ENCODE results near the gene NIPBL. TPM values are rescaled to one million over a fixed set of nuclear protein-coding genes. Genes with fewer than 3 reads are reported as not detected.

Gene NIPBL
- total and polyA plus RNA-seq, 10 of the 15 experiments (the other 5 are each of a cell fraction or from before 2014, with no cell fraction given), result 10.4 to 50.4 (median 20.2) TPM

GRCh38 chr5:36978196-36978595 lies 101.6 kb downstream of the NIPBL start:
- intact Hi-C loops (cut with micrococcal nuclease; ENCODE audit: unreplicated experiment), result no loop called here
- H3K79me2 ChIP-seq (ENCODE audit: control insufficient read depth, insufficient read depth, low read length), result peaks cover 13% of the 10 kb centered on the region
- H3K9ac ChIP-seq (ENCODE audit: control insufficient read depth, insufficient read depth, low read length), result no peak overlapping the region
- no TSS peak for BruUV-seq (replicated peaks)
- H3K4me3 ChIP-seq, result no peak overlapping the region
- no peaks in the 10 kb centered on the region for H3K4me1 ChIP-seq (ENCODE audit: control insufficient read depth, insufficient read depth, low read length)
- ChIA-PET CTCF (no interaction called here), SMC1A (ENCODE audit: uncharacterized antibody, unreplicated experiment) (no interaction called here), POLR2A (no interaction called here), RAD21 (ENCODE audit: unreplicated experiment) (no interaction called here)
- H3K9me3 ChIP-seq (replicated peaks; ENCODE audit: control insufficient read depth, insufficient read depth, low read length), result peaks cover 4% of the 10 kb centered on the region; the same call in 2 of the 3 replicates
- no peaks in the 10 kb centered on the region for H4K20me1 ChIP-seq (ENCODE audit: control insufficient read depth, insufficient read depth)
- DNase-seq (ENCODE audit: low read depth, low spot score) (no peak), ATAC-seq (no peak), FAIRE-seq (no peak)
- in situ Hi-C loops (cut with MboI), result no loop called here
- peaks cover 2 to 10% of the 10 kb centered on the region in 2 experiments for H3K36me3 ChIP-seq (ENCODE audit: control insufficient read depth in 2 of 2, insufficient read depth in 2 of 2, low read length in 1 of 2)
- no peak overlapping the region for H2AFZ ChIP-seq (ENCODE audit: control insufficient read depth, low read depth, low read length)
- H3K27ac ChIP-seq (ENCODE audit: control insufficient read depth, insufficient read depth), result no peak overlapping the region
- H3K4me2 ChIP-seq (ENCODE audit: control insufficient read depth, insufficient read depth), result no peak overlapping the region
- TF ChIP-seq, protein P1, sequence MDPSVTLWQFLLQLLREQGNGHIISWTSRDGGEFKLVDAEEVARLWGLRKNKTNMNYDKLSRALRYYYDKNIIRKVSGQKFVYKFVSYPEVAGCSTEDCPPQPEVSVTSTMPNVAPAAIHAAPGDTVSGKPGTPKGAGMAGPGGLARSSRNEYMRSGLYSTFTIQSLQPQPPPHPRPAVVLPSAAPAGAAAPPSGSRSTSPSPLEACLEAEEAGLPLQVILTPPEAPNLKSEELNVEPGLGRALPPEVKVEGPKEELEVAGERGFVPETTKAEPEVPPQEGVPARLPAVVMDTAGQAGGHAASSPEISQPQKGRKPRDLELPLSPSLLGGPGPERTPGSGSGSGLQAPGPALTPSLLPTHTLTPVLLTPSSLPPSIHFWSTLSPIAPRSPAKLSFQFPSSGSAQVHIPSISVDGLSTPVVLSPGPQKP (IDR thresholded peaks at IDR 0.05; ENCODE audit: low read depth, low read length), result no peak
- TF ChIP-seq SP1 (IDR thresholded peaks at IDR 0.05; ENCODE audit: low read depth, low read length) (no peak), FOXK2 (IDR thresholded peaks at IDR 0.05) (no peak), RAD21 (IDR thresholded peaks at IDR 0.05; ENCODE audit: insufficient read depth, low read depth, low read length) (no peak), SMAD5 (IDR thresholded peaks at IDR 0.05; ENCODE audit: low read depth) (no peak), SPI1 (IDR thresholded peaks at IDR 0.05; ENCODE audit: borderline replicate concordance, insufficient read depth, low read depth, low read length) (no peak), TAF1 (IDR thresholded peaks at IDR 0.05; ENCODE audit: borderline replicate concordance, low read depth, low read length) (no peak), NFYB (IDR thresholded peaks at IDR 0.05; ENCODE audit: insufficient read depth, low read depth, low read length) (no peak), STAT3 (IDR thresholded peaks at IDR 0.05; ENCODE audit: low read depth, low read length) (no peak), RUNX3 (IDR thresholded peaks at IDR 0.05; ENCODE audit: low read length) (no peak), ZNF687 (IDR thresholded peaks at IDR 0.05) (no peak), CHD1 (IDR thresholded peaks at IDR 0.05; ENCODE audit: low read depth, low read length) (no peak), KDM1A (IDR thresholded peaks at IDR 0.05; ENCODE audit: borderline replicate concordance) (no peak), PML (IDR thresholded peaks at IDR 0.05; ENCODE audit: low read length) (no peak), LARP7 (IDR thresholded peaks at IDR 0.05) (no peak)
- TF ChIP-seq, protein P2, sequence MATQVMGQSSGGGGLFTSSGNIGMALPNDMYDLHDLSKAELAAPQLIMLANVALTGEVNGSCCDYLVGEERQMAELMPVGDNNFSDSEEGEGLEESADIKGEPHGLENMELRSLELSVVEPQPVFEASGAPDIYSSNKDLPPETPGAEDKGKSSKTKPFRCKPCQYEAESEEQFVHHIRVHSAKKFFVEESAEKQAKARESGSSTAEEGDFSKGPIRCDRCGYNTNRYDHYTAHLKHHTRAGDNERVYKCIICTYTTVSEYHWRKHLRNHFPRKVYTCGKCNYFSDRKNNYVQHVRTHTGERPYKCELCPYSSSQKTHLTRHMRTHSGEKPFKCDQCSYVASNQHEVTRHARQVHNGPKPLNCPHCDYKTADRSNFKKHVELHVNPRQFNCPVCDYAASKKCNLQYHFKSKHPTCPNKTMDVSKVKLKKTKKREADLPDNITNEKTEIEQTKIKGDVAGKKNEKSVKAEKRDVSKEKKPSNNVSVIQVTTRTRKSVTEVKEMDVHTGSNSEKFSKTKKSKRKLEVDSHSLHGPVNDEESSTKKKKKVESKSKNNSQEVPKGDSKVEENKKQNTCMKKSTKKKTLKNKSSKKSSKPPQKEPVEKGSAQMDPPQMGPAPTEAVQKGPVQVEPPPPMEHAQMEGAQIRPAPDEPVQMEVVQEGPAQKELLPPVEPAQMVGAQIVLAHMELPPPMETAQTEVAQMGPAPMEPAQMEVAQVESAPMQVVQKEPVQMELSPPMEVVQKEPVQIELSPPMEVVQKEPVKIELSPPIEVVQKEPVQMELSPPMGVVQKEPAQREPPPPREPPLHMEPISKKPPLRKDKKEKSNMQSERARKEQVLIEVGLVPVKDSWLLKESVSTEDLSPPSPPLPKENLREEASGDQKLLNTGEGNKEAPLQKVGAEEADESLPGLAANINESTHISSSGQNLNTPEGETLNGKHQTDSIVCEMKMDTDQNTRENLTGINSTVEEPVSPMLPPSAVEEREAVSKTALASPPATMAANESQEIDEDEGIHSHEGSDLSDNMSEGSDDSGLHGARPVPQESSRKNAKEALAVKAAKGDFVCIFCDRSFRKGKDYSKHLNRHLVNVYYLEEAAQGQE (IDR thresholded peaks at IDR 0.05; ENCODE audit: low read depth, low read length), result no peak
- H3K27me3 ChIP-seq (replicated peaks in 1 of 2; ENCODE audit: control insufficient read depth in 2 of 2, insufficient read depth in 2 of 2, low read length in 1 of 2), result no peaks in the 10 kb centered on the region
